ENCODE results near the gene GAS5.
A peak's percentile ranks its signal among the peaks of the same experiment; 100 is the strongest.
"Not testable (repeated sequence)": the region's sequence is repeated elsewhere in the genome, so short reads cannot be mapped to it uniquely, and the experiment has no call there.

Gene GAS5
- 314 to 519 reads per million in 2 donors for total RNA-seq

- DNase-seq, result peak; percentile 98
Measured at GRCh38 chr1:173867753-173868265, at the start of gene GAS5. TSS of gene GAS5 (minus strand) at chr1:173867989.

DNA sequence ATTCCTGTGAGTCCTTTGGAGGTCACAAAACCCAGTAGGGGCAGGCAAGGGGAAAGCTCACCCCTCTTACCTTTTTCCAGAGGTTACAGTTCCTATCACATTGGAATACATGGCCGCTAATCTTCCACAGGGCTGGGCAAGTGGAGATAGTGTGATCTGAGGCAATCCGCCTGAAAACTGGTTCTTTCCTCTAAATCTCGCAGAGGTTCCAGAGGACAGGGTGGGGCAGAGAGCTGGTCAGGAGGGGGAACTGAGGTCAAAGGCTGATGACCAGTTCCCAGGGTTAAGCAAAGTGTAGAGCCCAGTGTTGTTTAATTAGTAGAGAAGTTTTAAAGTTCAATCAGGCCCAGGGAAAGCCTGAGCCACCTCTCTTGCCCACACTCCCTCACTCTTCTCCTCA lies 49.4 kb upstream of the GAS5 start, which contains the start of gene SERPINC1:
TSS of gene SERPINC1 (minus strand) at position 179 of the 400 bp plus-strand sequence. CDS start at position 111, 68 bp downstream.
- DNase-seq, result no peak

DNA sequence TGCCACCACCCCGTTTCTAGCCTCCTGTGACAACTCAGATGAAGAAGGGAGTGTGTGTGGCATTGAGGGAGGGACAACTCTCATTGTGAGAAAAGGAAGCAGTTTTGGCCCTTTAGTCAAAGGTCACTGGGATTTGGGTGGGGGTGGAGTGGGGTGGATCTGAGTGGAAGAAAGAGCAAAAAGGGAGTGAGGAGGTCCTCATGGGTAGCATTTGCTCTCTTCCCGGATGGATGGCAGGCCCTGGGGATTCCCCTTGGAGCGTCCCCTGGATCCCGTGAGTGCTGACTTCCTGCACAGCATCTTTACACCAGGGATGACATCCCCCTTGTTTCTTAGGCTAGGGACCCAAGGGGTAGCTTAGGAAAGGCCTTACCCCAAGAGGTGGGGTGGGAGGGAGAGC lies 48.9 kb upstream of the GAS5 start:
- DNase-seq, result no peak

GRCh38 chr1:173915596-173915995 lies 47.8 kb upstream of the GAS5 start:
- DNase-seq, result no peak

DNA sequence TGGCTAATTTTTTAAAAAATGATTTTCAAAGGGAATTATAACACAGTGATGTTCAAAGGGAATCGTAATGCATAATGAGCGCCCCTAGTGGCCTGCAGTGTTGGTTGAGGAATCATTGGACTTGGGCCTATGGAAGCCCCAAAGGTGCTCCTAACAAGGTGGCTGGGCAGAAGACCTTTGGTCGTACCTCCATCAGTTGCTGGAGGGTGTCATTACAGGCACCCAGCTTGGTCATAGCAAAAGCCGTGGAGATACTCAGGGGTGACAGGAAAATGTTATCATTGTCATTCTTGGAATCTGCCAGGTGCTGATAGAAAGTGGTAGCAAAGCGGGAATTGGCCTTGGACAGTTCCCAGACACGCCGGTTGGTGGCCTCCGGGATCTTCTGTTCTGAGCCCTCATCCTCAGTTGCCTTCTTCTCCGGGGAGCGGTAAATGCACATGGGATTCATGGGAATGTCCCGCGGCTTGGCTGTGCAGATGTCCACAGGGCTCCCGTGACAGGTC lies 46.6 kb upstream of the GAS5 start:
- peak; percentile 5 for DNase-seq

- no peak for DNase-seq
Measured at GRCh38 chr1:173913111-173913510, 45.3 kb upstream of the GAS5 start.

DNA sequence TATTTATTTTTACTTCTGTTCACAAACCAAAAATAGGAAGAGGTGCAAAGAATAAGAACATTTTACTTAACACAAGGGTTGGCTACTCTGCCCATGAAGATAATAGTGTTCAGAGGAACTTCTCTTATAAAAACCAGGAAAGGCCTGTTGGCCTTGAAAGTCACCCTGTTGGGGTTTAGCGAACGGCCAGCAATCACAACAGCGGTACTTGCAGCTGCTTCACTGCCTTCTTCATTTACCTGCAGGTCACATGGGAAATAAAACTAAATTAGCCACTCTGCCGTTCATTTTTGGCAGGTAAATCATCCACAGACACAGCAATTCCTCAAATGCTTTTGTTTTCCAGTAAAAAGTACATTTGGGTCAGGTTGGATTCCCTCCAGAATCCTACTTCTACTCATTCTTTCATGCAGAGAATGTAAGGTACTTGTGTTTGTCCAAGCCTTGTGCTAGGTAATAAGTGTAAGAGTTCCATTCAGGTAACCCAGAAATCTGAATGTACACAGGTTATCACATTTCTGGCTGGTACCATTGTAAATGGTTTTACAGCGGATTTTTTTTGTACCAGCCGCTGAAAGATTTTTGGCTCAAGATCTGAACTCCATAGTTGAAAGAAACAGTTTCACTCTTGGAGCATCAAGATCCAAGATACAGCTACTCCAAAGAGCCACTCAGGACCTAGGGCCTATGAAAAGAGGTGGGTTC lies 36.2 kb upstream of the GAS5 start:
- no peak for DNase-seq

DNA sequence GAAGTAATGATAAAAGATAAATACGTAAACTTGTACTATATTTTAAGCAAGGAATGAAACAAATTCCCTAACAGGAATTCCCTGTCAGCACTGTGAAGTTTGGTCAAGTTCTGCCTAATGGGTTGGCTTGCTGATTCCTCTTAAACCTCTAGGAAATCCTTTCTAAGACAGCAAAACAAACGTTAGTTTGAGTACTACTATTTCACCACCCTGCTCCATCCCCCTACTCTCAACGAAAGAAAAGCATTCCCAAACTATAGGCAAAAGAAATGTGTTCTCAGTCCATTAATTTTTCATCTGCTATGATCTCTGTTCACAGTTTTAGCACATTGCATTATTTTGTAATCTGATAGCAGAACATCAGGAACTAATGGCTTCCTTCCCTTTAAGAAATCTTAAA lies 33.2 kb upstream of the GAS5 start:
- DNase-seq, result no peak

DNA sequence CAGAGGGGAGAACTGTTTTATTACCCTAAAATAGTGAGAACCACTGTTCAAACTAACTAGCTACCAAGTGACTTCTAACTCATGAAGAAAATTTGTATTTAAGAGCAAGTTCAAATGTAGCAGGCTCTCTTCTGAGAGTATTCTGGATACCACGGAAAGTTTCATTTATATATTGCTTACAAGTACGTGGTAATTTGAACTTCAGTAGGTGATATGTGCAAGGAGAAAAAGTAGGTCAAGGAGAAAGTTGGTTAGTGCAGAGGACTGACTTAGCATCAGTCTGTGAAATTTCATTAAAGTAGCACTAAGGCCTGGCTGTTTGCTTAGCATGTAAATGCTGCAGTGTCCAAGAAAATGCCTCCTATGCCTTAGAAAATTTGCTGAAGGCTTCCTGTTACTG lies 32.6 kb upstream of the GAS5 start:
- no peak for DNase-seq

- no peak for DNase-seq
Measured at GRCh38 chr1:173894189-173894588, 26.4 kb upstream of the GAS5 start.

DNA sequence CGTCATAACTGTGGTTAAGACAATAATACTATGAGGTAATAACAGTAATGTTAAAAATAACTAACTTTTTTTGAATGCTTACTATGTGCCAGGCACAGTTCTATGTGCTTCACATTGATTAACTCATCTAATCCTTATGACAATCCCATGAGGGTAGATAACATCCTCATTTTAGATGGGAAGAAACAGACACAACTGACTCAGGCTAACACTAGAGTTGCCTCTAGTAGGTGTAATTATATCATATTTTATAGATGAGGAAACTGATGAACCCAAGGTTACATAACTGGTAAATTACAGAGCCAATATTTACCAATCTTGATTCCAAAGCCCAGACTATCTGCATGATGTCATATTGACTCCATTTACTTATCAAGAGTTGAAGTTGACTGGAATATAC lies 25.8 kb upstream of the GAS5 start:
- no peak for DNase-seq

GRCh38 chr1:173889885-173890284 lies 22.1 kb upstream of the GAS5 start:
- no peak for DNase-seq

DNA sequence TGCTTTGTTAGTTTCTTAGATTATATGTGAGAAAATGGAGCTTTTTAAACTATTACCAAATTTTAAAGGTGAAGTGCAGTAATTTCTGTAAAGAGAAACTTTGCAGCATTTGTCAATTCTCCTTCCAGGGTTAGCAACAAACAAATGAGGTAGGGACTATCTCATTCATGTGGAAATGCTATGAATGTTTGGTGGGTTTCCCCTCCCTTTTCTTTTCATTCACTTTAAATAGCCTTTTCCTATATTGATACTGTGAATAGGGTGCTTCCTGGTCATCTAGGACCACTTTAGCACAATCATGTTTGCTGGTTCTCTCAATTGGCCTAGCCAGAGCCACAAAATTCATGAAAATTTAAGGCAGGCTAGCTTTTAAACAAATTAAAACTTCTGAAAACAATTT lies 21.0 kb upstream of the GAS5 start:
- no peak for DNase-seq

- no peak for DNase-seq
Measured at GRCh38 chr1:173887627-173888026, 19.8 kb upstream of the GAS5 start.

GRCh38 chr1:173886746-173887611 lies 19.2 kb upstream of the GAS5 start:
- DNase-seq, result no peak

DNA sequence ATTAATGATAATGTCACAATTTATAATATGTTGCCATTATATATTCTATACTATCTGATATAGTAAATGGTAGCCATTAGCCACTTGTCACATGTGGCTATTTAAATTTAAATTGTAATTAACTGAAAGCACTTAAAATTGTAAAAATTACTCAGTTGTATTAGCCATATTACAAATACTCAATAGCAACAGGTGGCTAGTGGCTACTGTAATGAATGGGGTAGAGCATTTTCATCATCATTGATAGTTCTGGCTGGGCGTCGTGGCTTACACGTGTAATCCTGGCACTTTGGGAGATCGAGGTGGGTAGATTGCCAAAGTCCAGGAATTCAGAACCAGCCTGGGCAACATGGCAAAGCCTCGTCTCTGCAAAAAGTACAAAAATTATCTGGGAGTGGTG lies 16.9 kb upstream of the GAS5 start:
- DNase-seq, result no peak

GRCh38 chr1:173881117-173881516 lies 13.3 kb upstream of the GAS5 start:
- not testable (repeated sequence) for DNase-seq

- DNase-seq, result no peak
Measured at GRCh38 chr1:173878251-173878650, 10.5 kb upstream of the GAS5 start.

DNA sequence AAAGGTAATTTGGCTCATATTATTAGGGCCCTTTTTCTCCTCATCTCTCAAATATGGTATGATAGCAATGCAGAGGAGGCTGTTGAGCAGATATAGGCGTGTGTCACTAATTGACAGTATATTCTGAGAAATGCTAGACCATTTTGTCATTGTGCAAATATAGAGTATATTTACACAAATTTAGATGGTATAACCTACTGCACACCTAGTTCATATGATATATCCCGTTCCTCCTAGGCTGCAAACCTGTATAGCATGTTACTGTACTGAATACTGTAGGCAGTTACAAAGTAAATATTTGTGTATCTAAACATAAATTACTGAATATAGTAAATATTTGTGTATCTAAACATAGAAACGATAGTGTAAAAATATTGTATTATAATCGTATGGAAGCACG lies 8.9 kb upstream of the GAS5 start:
- DNase-seq, result no peak

GRCh38 chr1:173871500-173871899 lies 3.7 kb upstream of the GAS5 start:
- DNase-seq, result no peak

GRCh38 chr1:173871091-173871490 lies 3.3 kb upstream of the GAS5 start:
- no peak for DNase-seq

- no peak for DNase-seq
Measured at GRCh38 chr1:173870252-173871075, 2.7 kb upstream of the GAS5 start.

DNA sequence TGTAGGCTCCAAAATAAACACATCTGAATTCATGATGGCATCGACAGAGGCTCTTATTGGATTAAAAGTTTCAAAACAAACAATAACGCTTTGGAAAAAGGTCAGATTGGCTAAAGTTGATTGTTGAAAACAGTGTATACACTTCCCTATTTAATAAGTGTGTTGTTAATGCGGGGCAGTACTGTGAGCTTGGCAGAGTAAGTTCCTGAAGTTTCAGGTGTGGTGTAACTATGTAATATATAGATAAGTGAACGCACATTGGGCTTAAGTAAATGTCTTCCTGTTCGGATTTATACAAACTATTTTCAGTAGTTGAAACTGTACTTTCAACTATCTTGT lies 1.2 kb upstream of the GAS5 start:
- DNase-seq, result no peak

Data from T-helper 9 cell (primary cell).